HG03139 (cell line): ENCODE measurements around the gene C12orf42.
A peak's percentile ranks its signal among the peaks of the same experiment; 100 is the strongest.

Source experiments
- ATAC-seq: cut with Tn5 transposase; IDR thresholded peaks from one replicate; pipeline ENCODE4 v1.9.1; 2021; ENCODE audit not compliant: unreplicated experiment

Gene C12orf42

GRCh38 chr12:103350116-103350515, 145.7 kb downstream of the C12orf42 start:
- ATAC-seq: no peak

GRCh38 chr12:103348935-103349334, 146.8 kb downstream of the C12orf42 start:
- ATAC-seq: no peak

- no peak for ATAC-seq
Observed at GRCh38 chr12:103336940-103337339, 158.8 kb downstream of the C12orf42 start.

GRCh38 chr12:103334466-103334865, 161.3 kb downstream of the C12orf42 start:
- ATAC-seq: no peak

- ATAC-seq: no peak
Observed at GRCh38 chr12:103333676-103334075, 162.1 kb downstream of the C12orf42 start.

- no peak for ATAC-seq
Observed at GRCh38 chr12:103331643-103332042, 164.1 kb downstream of the C12orf42 start.

GRCh38 chr12:103330672-103331071, 165.1 kb downstream of the C12orf42 start:
- no peak for ATAC-seq

GRCh38 chr12:103327676-103328075, 168.1 kb downstream of the C12orf42 start:
- ATAC-seq: no peak

GRCh38 chr12:103326190-103326589, 169.6 kb downstream of the C12orf42 start:
- no peak for ATAC-seq

GRCh38 chr12:103318566-103318965, 177.2 kb downstream of the C12orf42 start:
- ATAC-seq: no peak

- ATAC-seq: no peak
Observed at GRCh38 chr12:103317220-103317619, 178.5 kb downstream of the C12orf42 start.

GRCh38 chr12:103314786-103315185, 181.0 kb downstream of the C12orf42 start:
- no peak for ATAC-seq

GRCh38 chr12:103313894-103314293, 181.9 kb downstream of the C12orf42 start:
- ATAC-seq: no peak

- no peak for ATAC-seq
Observed at GRCh38 chr12:103312742-103313354, 182.9 kb downstream of the C12orf42 start.

- no peak for ATAC-seq
Observed at GRCh38 chr12:103310546-103311270, 185.1 kb downstream of the C12orf42 start.

GRCh38 chr12:103308396-103308795, 187.4 kb downstream of the C12orf42 start:
- no peak for ATAC-seq

- no peak for ATAC-seq
Observed at GRCh38 chr12:103303484-103303883, 192.3 kb downstream of the C12orf42 start.

GRCh38 chr12:103301642-103302591, 193.9 kb downstream of the C12orf42 start:
- no peak for ATAC-seq

- ATAC-seq: no peak
Observed at GRCh38 chr12:103288016-103288415, 207.8 kb downstream of the C12orf42 start.

GRCh38 chr12:103282124-103282523, 213.6 kb downstream of the C12orf42 start:
- no peak for ATAC-seq

GRCh38 chr12:103279444-103279843, 216.3 kb downstream of the C12orf42 start:
- ATAC-seq: peak; percentile 91

GRCh38 chr12:103278329-103278728, 217.4 kb downstream of the C12orf42 start:
- ATAC-seq: no peak
